CD14-positive monocyte (primary cell): Measurements from ENCODE around the gene PCDHGA10. TPM values are rescaled to one million over a fixed set of nuclear protein-coding genes. Genes with fewer than 3 reads are reported as not detected.

ENCODE experiments used
- DNase-seq, 3 donors: peaks; one replicate each; pipeline ENCODE4 v3.0.0-alpha.2; 2011 to 2022
- H2AFZ ChIP-seq: 2 replicates; pipeline ENCODE4 v1.6.0; 2012; ENCODE audit warnings: mild to moderate bottlenecking, low read depth, low read length, inconsistent platforms; ENCODE audit not compliant: insufficient read depth, poor library complexity, severe bottlenecking
- H3K27ac ChIP-seq, 2 donors: 1 replicate in 1 of 2; 2 replicates in 1 of 2; pipeline ENCODE4 v1.5.1; 2012 to 2013; ENCODE audit warnings: low read length in 2 of 2, control low read depth in 1 of 2, inconsistent platforms in 1 of 2, low read depth in 1 of 2, mild to moderate bottlenecking in 1 of 2
- H3K27me3 ChIP-seq, 2 donors: one replicate each; pipeline versions ENCODE4 v1.6.0 to v1.6.1; 2011 to 2013; ENCODE audit warnings: low read length in 2 of 2; ENCODE audit not compliant: control insufficient read depth in 2 of 2, insufficient read depth in 2 of 2
- H3K36me3 ChIP-seq, 2 donors: replicated peaks in 1 of 2; 1 replicate in 1 of 2; 2 replicates in 1 of 2; pipeline versions ENCODE4 v1.5.1 to v1.6.1; 2012 to 2013; ENCODE audit warnings: low read length in 2 of 2, control low read depth in 1 of 2, inconsistent platforms in 1 of 2, mild to moderate bottlenecking in 1 of 2; ENCODE audit not compliant: insufficient read depth in 2 of 2, control insufficient read depth in 1 of 2
- H3K4me1 ChIP-seq, 2 donors: 1 replicate in 1 of 2; 2 replicates in 1 of 2; pipeline versions ENCODE4 v1.5.1 to v1.6.1; 2012 to 2013; ENCODE audit warnings: low read length in 2 of 2, control low read depth in 1 of 2, inconsistent platforms in 1 of 2, mild to moderate bottlenecking in 1 of 2, moderate library complexity in 1 of 2; ENCODE audit not compliant: insufficient read depth in 2 of 2, control insufficient read depth in 1 of 2
- H3K4me2 ChIP-seq: replicated peaks from 2 replicates; pipeline ENCODE3; 2012; ENCODE audit warnings: low read length, moderate library complexity, mild to moderate bottlenecking; ENCODE audit not compliant: poor library complexity, severe bottlenecking; ENCODE audit errors: extremely low read depth
- H3K4me3 ChIP-seq, 3 experiments: fragments of 200-600 bp in 1 of 3; sonication (generic) in 1 of 3; replicated peaks in 1 of 3; 1 replicate in 2 of 3; 2 replicates in 1 of 3; pipeline ENCODE4 v1.5.1; 2011 to 2013; ENCODE audit warnings: low read length in 3 of 3, mild to moderate bottlenecking in 3 of 3, control low read depth in 2 of 3, low read depth in 2 of 3, inconsistent platforms in 1 of 3, moderate library complexity in 1 of 3
- H3K79me2 ChIP-seq: 2 replicates; pipeline ENCODE4 v1.6.0; 2012; ENCODE audit warnings: mild to moderate bottlenecking, control low read depth, inconsistent platforms, low read length, moderate library complexity; ENCODE audit not compliant: insufficient read depth
- H3K9ac ChIP-seq: 2 replicates; pipeline ENCODE4 v1.6.0; 2017; ENCODE audit warnings: low read length, mild to moderate bottlenecking; ENCODE audit not compliant: insufficient read depth, poor library complexity, severe bottlenecking
- H3K9me3 ChIP-seq, 2 donors: replicated peaks in 1 of 2; 1 replicate in 1 of 2; 2 replicates in 1 of 2; pipeline versions ENCODE4 v1.5.1 to v1.6.1; 2012 to 2013; ENCODE audit warnings: low read length in 2 of 2, control low read depth in 1 of 2; ENCODE audit not compliant: control insufficient read depth in 1 of 2, insufficient read depth in 1 of 2
- H4K20me1 ChIP-seq: 2 replicates; pipeline ENCODE4 v1.6.0; 2012; ENCODE audit warnings: mild to moderate bottlenecking, low read length, control low read depth, moderate library complexity; ENCODE audit not compliant: insufficient read depth
- H3K27ac Mint-ChIP-seq, 7 donors: one replicate each; pipeline ENCODE4 v1.8.0; 2020; ENCODE audit warnings: mild to moderate bottlenecking in 7 of 7, mixed read lengths in 7 of 7, moderate library complexity in 6 of 7, inconsistent platforms in 2 of 7
- H3K27me3 Mint-ChIP-seq, 3 donors: one replicate each; pipeline ENCODE4 v1.8.0; 2021 to 2022; ENCODE audit warnings: low read depth in 3 of 3, mild to moderate bottlenecking in 3 of 3, mixed read lengths in 3 of 3, moderate library complexity in 3 of 3, inconsistent platforms in 1 of 3
- H3K36me3 Mint-ChIP-seq, 2 donors: one replicate each; pipeline ENCODE4 v1.8.0; 2020; ENCODE audit warnings: mixed read lengths in 2 of 2, inconsistent platforms in 1 of 2, mild to moderate bottlenecking in 1 of 2
- H3K4me1 Mint-ChIP-seq: one replicate; pipeline ENCODE4 v1.8.0; 2020; ENCODE audit warnings: mild to moderate bottlenecking, mixed read lengths
- H3K4me3 Mint-ChIP-seq, 2 donors: one replicate each; pipeline ENCODE4 v1.8.0; 2020; ENCODE audit warnings: mild to moderate bottlenecking in 2 of 2, mixed read lengths in 2 of 2, moderate library complexity in 1 of 2
- H3K9me3 Mint-ChIP-seq, 7 donors: one replicate each; pipeline ENCODE4 v1.8.0; 2020 to 2022; ENCODE audit warnings: mixed read lengths in 7 of 7, mild to moderate bottlenecking in 6 of 7, moderate library complexity in 6 of 7, inconsistent platforms in 2 of 7
- WGBS: methylation state at CpG from one replicate; pipeline ENCODE4 v1.1.5; 2013; ENCODE audit warnings: missing lambda C conversion rate; ENCODE audit not compliant: insufficient coverage; 5-methylcytosine and 5-hydroxymethylcytosine counted together
- intact Hi-C, 2 donors: fragments of 100-400 bp; cut with micrococcal nuclease; formaldehyde crosslinking; loops; one replicate each; pipeline versions ENCODE4 v1.15.0 to v1.15.1; 2023
- polyA plus RNA-seq, 3 donors: library from polyadenylated mRNA; depleted of rRNA in 1 of 3; unstranded in 2 of 3; stranded (reverse) in 1 of 3; fragments of 300-500 nt in 2 of 3; fragments of >200 nt in 1 of 3; fragmentation: Illumina TruSeq in 2 of 3; gene quantifications; 1 replicate in 2 of 3; 2 replicates in 1 of 3; pipeline ENCODE4 v1.2.3, GENCODE V29; 2012 to 2021
- TF ChIP-seq, protein P1 (sequence below): fragments of 200-600 bp; IDR thresholded peaks from one replicate; pipeline ENCODE4 v1.8.0; 2022; ENCODE audit warnings: antibody characterized with exemption, mild to moderate bottlenecking

PCDHGA10 gene
- polyA plus RNA-seq, 3 donors = not detected

DNA sequence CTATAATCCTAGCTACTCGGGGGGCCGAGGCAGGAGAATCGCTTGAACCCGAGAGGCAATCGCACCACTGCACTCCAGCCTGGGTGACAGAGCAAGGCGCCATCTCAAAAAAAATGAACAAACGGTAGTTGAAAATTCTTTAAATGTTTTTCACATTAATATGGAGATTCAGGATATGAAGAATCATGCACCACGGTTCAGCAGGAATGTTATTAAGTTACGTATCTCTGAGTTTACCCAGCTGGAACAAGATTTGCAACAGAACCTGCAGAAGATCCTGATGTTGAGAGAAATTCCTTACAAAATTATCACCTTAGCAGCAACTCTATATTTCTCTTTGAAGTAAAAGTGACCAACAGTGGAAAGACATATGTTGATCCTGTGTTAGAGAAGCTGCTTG is 27.6 kb downstream of the PCDHGA10 start:
- H3K27ac Mint-ChIP-seq = peak overlapping the region in 2 of 7 donors; percentile 37 to 59
- no peaks in the 10 kb centered on the region for H3K79me2 ChIP-seq
- no peaks in the 10 kb centered on the region for H3K36me3 ChIP-seq
- H3K4me1 ChIP-seq = no peaks in the 10 kb centered on the region
- TF ChIP-seq, protein P1, sequence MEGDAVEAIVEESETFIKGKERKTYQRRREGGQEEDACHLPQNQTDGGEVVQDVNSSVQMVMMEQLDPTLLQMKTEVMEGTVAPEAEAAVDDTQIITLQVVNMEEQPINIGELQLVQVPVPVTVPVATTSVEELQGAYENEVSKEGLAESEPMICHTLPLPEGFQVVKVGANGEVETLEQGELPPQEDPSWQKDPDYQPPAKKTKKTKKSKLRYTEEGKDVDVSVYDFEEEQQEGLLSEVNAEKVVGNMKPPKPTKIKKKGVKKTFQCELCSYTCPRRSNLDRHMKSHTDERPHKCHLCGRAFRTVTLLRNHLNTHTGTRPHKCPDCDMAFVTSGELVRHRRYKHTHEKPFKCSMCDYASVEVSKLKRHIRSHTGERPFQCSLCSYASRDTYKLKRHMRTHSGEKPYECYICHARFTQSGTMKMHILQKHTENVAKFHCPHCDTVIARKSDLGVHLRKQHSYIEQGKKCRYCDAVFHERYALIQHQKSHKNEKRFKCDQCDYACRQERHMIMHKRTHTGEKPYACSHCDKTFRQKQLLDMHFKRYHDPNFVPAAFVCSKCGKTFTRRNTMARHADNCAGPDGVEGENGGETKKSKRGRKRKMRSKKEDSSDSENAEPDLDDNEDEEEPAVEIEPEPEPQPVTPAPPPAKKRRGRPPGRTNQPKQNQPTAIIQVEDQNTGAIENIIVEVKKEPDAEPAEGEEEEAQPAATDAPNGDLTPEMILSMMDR = no peak
- H4K20me1 ChIP-seq = no peaks in the 10 kb centered on the region
- no peaks in the 10 kb centered on the region for H3K36me3 Mint-ChIP-seq
- no peak overlapping the region for H2AFZ ChIP-seq
- H3K4me3 ChIP-seq = no peak overlapping the region
- no peak overlapping the region for H3K4me2 ChIP-seq
- no peak overlapping the region for H3K27ac ChIP-seq
- intact Hi-C loops = no loop called here
- H3K9me3 Mint-ChIP-seq = peaks cover 2 to 41% (median 14%) of the 10 kb centered on the region in 7 donors
- H3K4me1 Mint-ChIP-seq = no peaks in the 10 kb centered on the region
- H3K27me3 Mint-ChIP-seq = peaks cover 6 to 27% (median 12%) of the 10 kb centered on the region in 3 donors
- DNase-seq = no peak
- H3K9me3 ChIP-seq = peaks cover 10 to 18% of the 10 kb centered on the region in 2 donors
- H3K9ac ChIP-seq = no peak overlapping the region
- 100% methylated on average over 2 of the region's 9 CpGs for WGBS
- no peak overlapping the region for H3K4me3 Mint-ChIP-seq
- H3K27me3 ChIP-seq = peaks cover 10 to 28% of the 10 kb centered on the region in 2 donors

DNA sequence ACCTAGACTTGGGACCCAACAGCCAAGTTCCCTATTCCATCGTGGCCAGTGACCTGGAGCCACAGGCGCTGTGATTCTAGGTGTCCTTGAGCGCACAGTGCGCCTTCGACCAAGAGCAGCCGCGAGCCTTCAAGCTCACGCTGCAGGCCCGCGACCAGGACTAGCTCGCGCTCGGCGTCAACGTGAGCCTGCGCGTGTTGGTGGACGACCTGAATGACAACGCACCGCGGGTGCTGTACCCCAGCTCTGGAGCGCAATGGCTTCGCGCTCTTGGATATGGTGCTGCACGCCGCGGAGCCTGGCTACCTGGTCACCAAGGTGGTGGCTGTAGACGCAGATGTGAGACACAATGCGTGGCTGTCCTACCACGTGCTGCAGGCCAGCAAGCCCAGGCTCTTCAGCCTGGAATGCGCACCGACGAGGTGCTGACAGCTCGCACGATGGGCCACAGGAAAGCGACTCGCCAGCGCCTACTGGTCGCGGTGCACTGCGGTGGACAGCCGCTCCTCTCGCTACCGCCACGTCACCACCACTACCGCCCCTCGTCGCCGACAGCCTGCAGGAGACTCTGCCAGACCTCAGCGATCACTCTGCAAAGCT is 28.9 kb downstream of the PCDHGA10 start:
- Histone ChIP-seq H2AFZ (no peak overlapping the region), H4K20me1 (no peaks in the 10 kb centered on the region), H3K9ac (no peak overlapping the region), H3K4me2 (no peak overlapping the region), H3K4me1 (no peaks in the 10 kb centered on the region), H3K9me3 (peaks cover 10 to 18% of the 10 kb centered on the region in 2 donors), H3K27me3 (peaks cover 0 to 15% of the 10 kb centered on the region in 2 donors), H3K36me3 (no peaks in the 10 kb centered on the region), H3K27ac (no peak overlapping the region), H3K79me2 (no peaks in the 10 kb centered on the region), H3K4me3 (no peak overlapping the region)
- H3K36me3 Mint-ChIP-seq = no peaks in the 10 kb centered on the region
- H3K27ac Mint-ChIP-seq = no peak overlapping the region
- H3K4me3 Mint-ChIP-seq = no peak overlapping the region
- DNase-seq = no peak
- WGBS = 58% methylated on average over 46 of the region's 50 CpGs
- no peaks in the 10 kb centered on the region for H3K4me1 Mint-ChIP-seq
- H3K9me3 Mint-ChIP-seq = peaks cover 4 to 41% (median 14%) of the 10 kb centered on the region in 7 donors
- H3K27me3 Mint-ChIP-seq = peaks cover 3 to 29% (median 16%) of the 10 kb centered on the region in 3 donors
- intact Hi-C loops = no loop called here
- TF ChIP-seq, protein P1 = no peak
